GM12874 (cell line): ENCODE measurements around the gene HOXD4.

Experiments used
- CTCF ChIP-seq: IDR thresholded peaks from 2 replicates; pipeline ENCODE4 v1.5.1; 2011; ENCODE audit warnings: low read depth, mild to moderate bottlenecking, control low read depth, low read length, moderate library complexity; ENCODE audit not compliant: insufficient read depth

HOXD4 gene

GRCh38 chr2:176140513-176141317, 10.6 kb upstream of the HOXD4 start:
- peak; percentile 92 for TF ChIP-seq CTCF

- TF ChIP-seq CTCF: no peak
These were observed 9.1 kb upstream of the HOXD4 start for GRCh38 chr2:176142281-176142680.

GRCh38 chr2:176145085-176145969, 6.0 kb upstream of the HOXD4 start:
- TF ChIP-seq CTCF: no peak

GRCh38 chr2:176146101-176146500, 5.2 kb upstream of the HOXD4 start:
- no peak for TF ChIP-seq CTCF

- no peak for TF ChIP-seq CTCF
These were observed 4.7 kb upstream of the HOXD4 start for GRCh38 chr2:176146645-176147044.

GRCh38 chr2:176147210-176147799, 4.0 kb upstream of the HOXD4 start:
- no peak for TF ChIP-seq CTCF
